ENCODE results near the gene CSRNP3.
"Not testable (repeated sequence)": the region's sequence is repeated elsewhere in the genome, so short reads cannot be mapped to it uniquely, and the experiment has no call there.

CSRNP3 gene

DNA sequence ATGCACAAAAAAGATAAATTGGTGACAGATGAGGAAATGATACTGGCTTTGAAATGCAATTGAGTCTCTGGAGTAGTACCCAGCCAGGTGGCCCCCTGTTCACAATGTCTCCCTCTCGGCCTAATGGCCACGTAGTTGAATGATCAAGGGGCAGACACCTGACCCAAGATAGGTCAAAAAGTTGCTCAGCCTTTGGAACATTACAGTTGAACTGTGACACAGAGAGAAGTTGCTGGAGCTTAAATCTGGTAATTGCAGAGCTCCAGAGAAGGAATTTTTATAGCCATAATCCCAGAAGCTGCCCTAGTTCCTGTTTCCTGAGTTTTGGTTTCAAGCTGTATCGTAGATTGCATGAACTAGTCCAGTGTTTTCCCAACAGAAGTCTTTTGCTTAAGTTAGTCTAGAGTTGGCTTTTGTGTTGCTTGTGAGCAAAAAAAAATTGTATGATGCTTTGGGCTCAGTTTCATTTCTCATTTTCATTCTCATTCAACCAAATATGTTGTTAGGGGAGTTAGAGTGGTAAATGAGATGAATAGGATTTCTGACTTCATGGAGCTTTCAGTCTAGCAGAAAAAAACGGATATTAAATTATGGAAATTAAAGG is 117.9 kb downstream of the CSRNP3 start:
- no peak for DNase-seq (ENCODE audit: low read depth in 3 of 3)

DNA sequence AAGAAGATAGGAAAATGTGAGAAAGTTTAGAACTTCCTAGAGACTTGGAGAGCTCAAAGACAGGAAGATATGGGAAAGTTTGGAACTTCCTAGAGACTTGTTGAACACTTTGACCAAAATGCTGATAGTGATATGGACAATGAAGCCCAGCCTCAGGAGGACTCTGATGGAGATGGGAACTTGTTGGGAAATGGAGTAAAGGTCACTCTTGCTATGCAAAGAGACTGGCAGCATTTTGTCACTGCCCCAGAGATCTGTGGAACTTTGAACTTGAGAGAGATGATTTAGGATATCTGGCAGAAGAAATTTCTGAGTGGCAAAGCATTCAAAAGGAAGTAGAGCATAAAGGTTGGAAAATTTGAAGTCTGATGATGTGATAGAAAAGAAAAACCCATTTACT is 121.5 kb downstream of the CSRNP3 start:
- not testable (repeated sequence) for DNase-seq (ENCODE audit: low read depth in 3 of 3)

GRCh38 chr2:165593081-165593480 is 123.6 kb downstream of the CSRNP3 start:
- no peak for DNase-seq (ENCODE audit: low read depth in 3 of 3)

GRCh38 chr2:165594231-165594934 is 124.9 kb downstream of the CSRNP3 start:
- no peak for DNase-seq (ENCODE audit: low read depth in 3 of 3)

- DNase-seq (ENCODE audit: low read depth in 3 of 3), result no peak
Measured at GRCh38 chr2:165594935-165595255, 125.4 kb downstream of the CSRNP3 start.

DNA sequence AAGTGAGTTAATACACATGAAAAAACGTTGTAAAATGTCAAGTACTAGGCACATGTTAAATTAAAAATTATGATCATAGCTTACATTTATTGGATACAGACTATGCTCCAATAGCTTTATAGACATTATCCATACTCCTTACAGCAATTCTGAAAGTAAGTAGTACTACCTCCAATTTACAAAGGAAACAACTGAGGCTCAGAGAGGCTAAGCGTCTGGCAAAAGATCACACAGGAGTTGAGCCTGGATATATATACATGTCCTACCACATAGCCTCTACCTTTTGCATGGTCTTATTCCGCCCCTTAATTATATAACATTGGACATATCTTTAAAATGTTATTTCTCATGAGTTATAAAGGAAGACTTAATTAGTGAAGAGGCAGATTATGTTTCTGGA is 127.3 kb downstream of the CSRNP3 start:
- no peak for DNase-seq (ENCODE audit: low read depth in 3 of 3)

DNA sequence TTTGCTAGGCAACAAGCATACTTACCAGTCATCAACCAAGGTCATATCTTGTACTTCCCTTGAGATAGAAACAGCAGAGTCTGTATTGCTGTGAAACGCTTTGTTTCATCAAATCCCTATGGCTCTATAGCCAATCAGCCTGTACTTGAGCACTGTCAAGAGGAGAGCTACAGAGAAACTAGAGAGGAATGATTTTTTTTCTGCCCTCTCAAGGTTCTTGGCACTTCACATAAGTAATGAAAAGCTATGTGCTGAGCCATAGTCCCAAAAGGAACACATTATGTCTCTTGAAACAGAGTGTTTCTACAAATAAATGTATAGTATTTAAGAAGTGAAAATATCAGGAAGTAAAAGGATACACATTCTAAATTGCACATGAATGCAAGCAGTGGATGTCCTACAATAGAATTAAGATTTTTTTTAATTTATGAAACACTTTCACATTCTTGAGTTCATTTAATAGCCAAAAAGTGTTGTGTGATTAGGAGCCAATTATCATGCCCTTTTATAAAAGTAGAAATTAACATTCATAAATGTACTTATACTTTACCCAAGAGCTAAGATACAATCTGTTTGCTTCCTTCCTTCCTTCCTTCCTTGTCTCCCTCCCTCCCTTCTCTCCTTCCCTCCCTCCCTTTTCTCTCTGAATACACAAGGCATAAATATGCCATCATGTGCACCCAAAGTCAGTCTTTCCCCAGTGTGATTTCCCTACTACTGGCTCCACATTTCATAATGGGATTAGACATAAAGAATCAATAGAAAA is 131.8 kb downstream of the CSRNP3 start:
- DNase-seq (ENCODE audit: low read depth in 3 of 3), result no peak

DNA sequence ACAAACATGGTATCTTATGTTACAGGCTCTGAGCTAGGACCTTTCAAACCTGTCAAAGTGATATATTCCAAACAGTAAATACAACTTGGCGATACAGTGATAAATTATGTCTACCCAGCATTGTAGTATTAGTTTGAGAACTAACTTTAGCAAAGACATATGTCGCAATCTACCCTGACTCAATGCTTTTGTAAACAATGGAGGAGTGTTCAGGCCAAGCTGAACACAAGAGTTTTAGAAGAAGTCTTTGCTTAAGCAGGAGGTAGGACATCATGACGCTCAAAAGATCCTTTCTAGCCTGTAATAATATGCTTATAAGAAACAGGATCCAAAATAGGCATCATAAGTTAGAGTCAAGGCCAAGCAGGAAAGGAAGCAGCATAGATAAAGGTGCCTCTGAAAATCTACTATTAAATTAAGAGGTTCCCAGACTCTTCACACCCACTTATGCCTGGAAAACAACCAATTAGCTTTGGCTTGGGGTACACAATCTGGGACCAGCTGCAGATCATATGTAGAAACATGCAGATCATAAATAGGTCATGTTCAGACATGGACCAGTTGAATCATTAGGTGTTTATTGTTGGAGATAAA is 132.5 kb downstream of the CSRNP3 start:
- DNase-seq (ENCODE audit: low read depth in 3 of 3), result no peak

DNA sequence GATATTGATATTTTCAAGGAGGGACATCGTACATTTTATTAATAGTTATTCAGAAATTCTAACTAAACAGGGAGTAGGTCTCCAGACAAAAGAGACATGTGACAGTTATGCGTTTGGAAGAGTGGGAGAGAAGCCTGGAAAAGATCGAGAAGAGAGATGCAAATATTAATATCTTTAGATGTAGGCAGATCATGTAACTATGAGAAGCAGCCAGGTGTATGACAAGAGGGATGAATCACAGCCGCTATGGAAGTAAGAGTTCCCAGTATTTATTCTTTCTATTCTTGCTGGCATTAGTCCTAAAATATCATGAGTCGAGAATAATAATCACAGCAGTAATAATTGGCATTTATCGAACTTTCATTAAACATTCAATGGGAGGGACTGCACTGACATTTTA is 140.2 kb downstream of the CSRNP3 start:
- no peak for DNase-seq (ENCODE audit: low read depth in 3 of 3)

GRCh38 chr2:165610591-165611029 is 141.1 kb downstream of the CSRNP3 start:
- no peak for DNase-seq (ENCODE audit: low read depth in 3 of 3)

- DNase-seq (ENCODE audit: low read depth in 3 of 3), result no peak
Measured at GRCh38 chr2:165617741-165618481, 148.4 kb downstream of the CSRNP3 start.

DNA sequence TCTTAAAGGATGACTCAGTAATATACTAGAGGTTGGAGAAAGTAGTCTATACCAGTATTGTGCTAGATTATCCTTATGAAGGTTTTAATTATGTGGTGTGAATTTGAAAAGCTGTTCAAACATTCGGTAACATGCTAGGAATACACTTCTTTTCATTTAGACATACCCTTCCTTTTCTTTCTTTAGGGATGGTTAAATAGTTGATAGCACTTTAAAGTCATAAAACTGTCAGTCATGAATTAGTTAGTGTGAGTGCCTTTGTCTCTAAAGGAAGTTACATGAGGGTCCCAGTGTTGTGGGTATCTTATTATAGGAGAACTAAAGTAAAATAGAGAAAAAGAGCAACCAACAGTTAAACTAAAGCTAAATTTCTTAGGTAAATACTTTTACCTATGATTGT is 149.3 kb downstream of the CSRNP3 start:
- DNase-seq (ENCODE audit: low read depth in 3 of 3), result no peak

DNA sequence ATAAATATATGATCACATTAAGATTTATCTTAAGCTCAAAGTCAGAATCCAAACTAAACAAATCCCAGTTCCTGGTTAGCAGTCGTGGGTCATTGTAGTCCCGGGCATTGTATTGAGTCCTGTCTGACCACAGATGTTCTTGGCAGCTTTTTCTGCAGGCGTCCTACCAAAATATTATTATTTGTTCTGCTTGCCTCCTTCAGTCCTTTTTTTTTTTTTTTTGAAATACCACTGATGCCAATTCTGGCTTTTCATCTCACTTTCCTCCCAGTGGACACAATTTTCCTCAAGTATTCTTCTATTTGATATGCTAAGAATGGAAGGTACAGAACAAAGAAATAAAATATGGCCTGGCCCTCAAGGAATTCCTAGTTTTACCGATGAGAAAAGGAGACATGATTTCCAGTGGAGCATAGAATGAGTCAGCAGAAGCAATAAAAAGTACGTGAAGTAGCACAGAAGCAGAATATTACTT is 151.6 kb downstream of the CSRNP3 start:
- no peak for DNase-seq (ENCODE audit: low read depth in 3 of 3)

DNA sequence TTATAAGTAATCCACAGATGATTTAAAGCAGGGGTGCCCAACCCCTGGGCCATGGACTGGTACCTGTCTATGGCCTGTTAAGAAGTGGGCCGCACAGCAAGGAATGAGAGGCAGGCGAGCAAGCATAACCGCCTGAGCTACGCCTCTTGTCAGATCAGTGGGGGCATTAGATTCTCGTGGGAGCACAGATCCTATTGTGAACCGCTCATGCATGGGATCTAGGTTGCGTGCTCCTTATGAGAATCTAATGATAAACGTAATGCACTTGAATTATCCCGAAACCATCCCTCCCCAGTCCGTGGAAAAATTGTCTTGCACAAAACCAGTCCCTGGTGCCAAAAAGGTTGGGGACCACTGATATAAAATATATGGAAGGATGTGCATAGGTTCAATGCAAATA is 153.7 kb downstream of the CSRNP3 start:
- no peak for DNase-seq (ENCODE audit: low read depth in 3 of 3)

- no peak for DNase-seq (ENCODE audit: low read depth in 3 of 3)
Measured at GRCh38 chr2:165623783-165624469, 154.4 kb downstream of the CSRNP3 start.

DNA sequence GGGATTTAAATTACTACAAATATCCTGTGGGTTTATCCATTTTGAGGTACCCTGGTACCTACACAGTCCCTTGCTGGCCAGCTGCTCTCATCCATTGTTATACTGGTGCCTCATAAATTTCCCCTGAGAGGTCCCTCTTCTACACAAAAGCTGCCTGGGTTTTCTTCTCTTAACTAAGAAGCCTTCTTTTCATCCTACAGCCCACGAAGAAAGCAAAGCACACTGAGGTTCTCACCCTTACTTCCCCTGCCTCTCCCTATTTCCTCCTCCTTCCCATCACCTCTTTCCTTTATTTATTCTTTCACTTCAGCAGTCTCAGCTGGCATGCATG is 154.9 kb downstream of the CSRNP3 start:
- no peak for DNase-seq (ENCODE audit: low read depth in 3 of 3)

DNA sequence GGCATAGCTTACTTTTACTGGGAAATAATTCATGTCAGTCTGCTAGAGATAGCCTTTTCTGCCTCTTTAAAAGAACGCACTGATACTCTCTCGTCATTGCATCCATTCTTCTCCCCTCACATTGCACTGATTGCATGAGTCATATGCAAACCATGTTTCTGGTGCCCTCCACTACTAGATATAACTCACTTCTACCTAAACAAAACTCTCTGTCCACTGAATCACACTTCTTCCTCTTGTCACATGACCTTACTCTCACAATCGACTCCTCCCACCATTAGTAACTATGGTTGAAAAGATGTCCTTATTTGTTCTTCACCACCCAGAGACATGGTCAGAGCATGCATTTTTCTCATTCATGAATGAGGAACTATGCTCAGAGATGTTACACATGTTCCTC is 158.0 kb downstream of the CSRNP3 start:
- DNase-seq (ENCODE audit: low read depth in 3 of 3), result no peak

- DNase-seq (ENCODE audit: low read depth in 3 of 3), result no peak
Measured at GRCh38 chr2:165629776-165630175, 160.3 kb downstream of the CSRNP3 start.

- DNase-seq (ENCODE audit: low read depth in 3 of 3), result no peak
Measured at GRCh38 chr2:165630236-165630635, 160.7 kb downstream of the CSRNP3 start.

GRCh38 chr2:165631089-165631488 is 161.6 kb downstream of the CSRNP3 start:
- DNase-seq (ENCODE audit: low read depth in 3 of 3), result no peak

- DNase-seq (ENCODE audit: low read depth in 3 of 3), result no peak
Measured at GRCh38 chr2:165632594-165632993, 163.1 kb downstream of the CSRNP3 start.
